Esophagus squamous epithelium (tissue), 5 donors: ENCODE data around the gene SPAG9. TPM values are rescaled to one million over a fixed set of nuclear protein-coding genes. Genes with fewer than 3 reads are reported as not detected.

Source experiments
- DNase-seq: peaks from one replicate; lab custom pipeline; 2025; lab: John Stamatoyannopoulos, UW
- H3K27ac ChIP-seq, 4 donors: fragments of 200-600 bp; sonication (generic); one replicate each; pipeline ENCODE4 v1.5.1; 2016 to 2019; ENCODE audit warnings: mild to moderate bottlenecking in 1 of 4
- H3K27me3 ChIP-seq, 4 donors: fragments of 200-600 bp; sonication (generic); 1 replicate in 3 of 4; 2 replicates in 1 of 4; pipeline versions ENCODE4 v1.5.1 to v1.6.0; 2017 to 2021; ENCODE audit warnings: antibody characterized with exemption in 1 of 4
- H3K36me3 ChIP-seq, 3 donors: fragments of 200-600 bp; sonication (generic); one replicate each; pipeline ENCODE4 v1.5.1; 2016 to 2019
- H3K4me1 ChIP-seq, 3 donors: fragments of 200-600 bp; sonication (generic); one replicate each; pipeline ENCODE4 v1.5.1; 2017 to 2019
- H3K4me3 ChIP-seq, 4 donors: fragments of 200-600 bp; sonication (generic); 1 replicate in 3 of 4; 2 replicates in 1 of 4; pipeline ENCODE4 v1.5.1; 2016 to 2019; ENCODE audit warnings: mild to moderate bottlenecking in 2 of 4, moderate library complexity in 1 of 4
- H3K9me3 ChIP-seq, 3 donors: fragments of 200-600 bp; sonication (generic); one replicate each; pipeline ENCODE4 v1.5.1; 2016 to 2019
- POLR2A ChIP-seq, 4 donors: fragments of 450-650 bp; IDR thresholded peaks; one replicate each; pipeline ENCODE4 v1.6.1; 2017; ENCODE audit warnings: antibody characterized with exemption in 4 of 4, mild to moderate bottlenecking in 4 of 4, moderate library complexity in 3 of 4
- WGBS, 2 donors: methylation state at CpG; one replicate each; pipeline ENCODE4 v1.1.5; 2018; 5-methylcytosine and 5-hydroxymethylcytosine counted together
- intact Hi-C: fragments of 100-400 bp; cut with DNase I; formaldehyde crosslinking; loops from one replicate; pipeline ENCODE4 v1.15.0; 2022
- total RNA-seq, 4 donors: library from RNA; depleted of rRNA; stranded (reverse); fragments of >200 nt; gene quantifications; one replicate each; pipeline ENCODE4 v1.1.0, GENCODE V29; 2016
- TF ChIP-seq, protein P1 (sequence below), 6 experiments: fragments of 450-650 bp in 4 of 6; fragments of 200-600 bp in 2 of 6; sonication (generic) in 2 of 6; IDR thresholded peaks; one replicate each; pipeline ENCODE4 v1.5.1; 2016 to 2019; ENCODE audit warnings: antibody characterized with exemption in 6 of 6, mild to moderate bottlenecking in 4 of 6, moderate library complexity in 4 of 6
- donor health status: DM: yes; HTN: yes; CAD: no.

SPAG9 gene
- total RNA-seq, 4 donors from 2014 or later = 25.6 to 88.5 (median 49.9) TPM

DNA sequence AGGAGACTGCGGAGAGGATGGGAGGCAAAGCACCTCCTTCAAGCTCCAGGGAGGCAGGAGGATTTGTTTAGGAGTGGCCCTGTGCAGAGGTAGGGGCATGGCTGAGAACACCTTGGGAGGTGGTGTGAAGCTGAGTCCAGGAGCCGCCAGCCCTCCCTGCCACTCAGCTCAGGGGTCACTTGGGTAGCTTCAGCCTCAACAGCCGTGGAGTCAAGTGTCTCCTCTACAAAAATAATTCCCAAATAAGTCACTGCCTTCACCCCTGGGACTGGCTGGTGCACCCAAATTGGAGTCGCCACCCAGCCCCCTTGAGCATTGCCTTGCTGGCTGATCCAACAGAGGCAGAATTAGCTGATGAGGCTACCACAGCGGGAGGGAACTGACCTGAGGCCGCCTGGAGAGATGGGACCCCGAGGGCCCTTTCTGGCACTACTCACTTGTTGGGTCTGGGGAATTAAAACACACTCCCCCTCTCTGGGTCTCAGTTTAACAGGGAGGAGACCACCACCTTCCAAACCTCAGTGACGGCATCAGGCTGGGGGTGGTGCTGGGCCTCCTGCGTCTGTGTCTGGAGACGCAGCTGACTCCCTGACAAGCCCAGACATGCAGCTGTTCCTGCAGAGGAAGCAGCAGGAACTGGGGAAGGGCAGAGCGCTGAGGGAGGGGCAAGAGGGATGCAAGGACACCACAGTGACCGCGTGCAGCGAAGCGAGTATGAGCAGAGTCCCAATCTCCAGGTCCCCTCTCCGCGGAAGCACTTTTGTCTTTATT lies 166.7 kb downstream of the SPAG9 start:
- TF ChIP-seq, protein P1, sequence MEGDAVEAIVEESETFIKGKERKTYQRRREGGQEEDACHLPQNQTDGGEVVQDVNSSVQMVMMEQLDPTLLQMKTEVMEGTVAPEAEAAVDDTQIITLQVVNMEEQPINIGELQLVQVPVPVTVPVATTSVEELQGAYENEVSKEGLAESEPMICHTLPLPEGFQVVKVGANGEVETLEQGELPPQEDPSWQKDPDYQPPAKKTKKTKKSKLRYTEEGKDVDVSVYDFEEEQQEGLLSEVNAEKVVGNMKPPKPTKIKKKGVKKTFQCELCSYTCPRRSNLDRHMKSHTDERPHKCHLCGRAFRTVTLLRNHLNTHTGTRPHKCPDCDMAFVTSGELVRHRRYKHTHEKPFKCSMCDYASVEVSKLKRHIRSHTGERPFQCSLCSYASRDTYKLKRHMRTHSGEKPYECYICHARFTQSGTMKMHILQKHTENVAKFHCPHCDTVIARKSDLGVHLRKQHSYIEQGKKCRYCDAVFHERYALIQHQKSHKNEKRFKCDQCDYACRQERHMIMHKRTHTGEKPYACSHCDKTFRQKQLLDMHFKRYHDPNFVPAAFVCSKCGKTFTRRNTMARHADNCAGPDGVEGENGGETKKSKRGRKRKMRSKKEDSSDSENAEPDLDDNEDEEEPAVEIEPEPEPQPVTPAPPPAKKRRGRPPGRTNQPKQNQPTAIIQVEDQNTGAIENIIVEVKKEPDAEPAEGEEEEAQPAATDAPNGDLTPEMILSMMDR (IDR thresholded peaks at IDR 0.05) = no peak
- TF ChIP-seq POLR2A (IDR thresholded peaks at IDR 0.05) = peak in 1 of 4 donors; percentile 19
- no peaks in the 10 kb centered on the region for H3K9me3 ChIP-seq
- peak overlapping the region; percentile 57 to 77 (median 66) for H3K27ac ChIP-seq
- peaks cover 36 to 73% (median 45%) of the 10 kb centered on the region in 3 donors for H3K4me1 ChIP-seq
- no peaks in the 10 kb centered on the region for H3K27me3 ChIP-seq
- no peak overlapping the region for H3K4me3 ChIP-seq
- 39 to 47% methylated on average over 8 to 11 of the region's 17 CpGs for WGBS, 2 donors
- peaks cover 0 to 7% (median 0%) of the 10 kb centered on the region in 3 donors for H3K36me3 ChIP-seq
- intact Hi-C loops = loop anchor here (5.0 to 10.0 kb wide), 2 partner anchors 87 to 169 kb away; partner anchors contain the start of gene TOB1
- no peak for DNase-seq

DNA sequence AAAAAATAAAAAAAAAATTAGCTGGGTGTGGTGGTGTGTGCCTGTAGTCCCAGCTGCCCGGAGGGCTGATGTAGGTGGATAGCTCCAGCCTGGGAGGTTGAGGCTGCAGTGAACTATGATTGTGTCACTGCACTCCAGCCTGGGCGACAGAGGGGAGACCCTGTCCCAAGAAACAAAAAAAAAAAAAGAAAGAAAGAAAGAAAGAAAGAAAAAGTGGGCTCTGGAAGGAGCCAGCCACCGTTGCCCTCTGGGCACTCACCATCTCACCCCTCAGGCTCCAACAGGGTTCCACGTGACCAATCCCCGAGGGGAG lies 167.2 kb downstream of the SPAG9 start:
- Histone ChIP-seq H3K4me3 (no peak overlapping the region), H3K4me1 (peaks cover 37 to 78% (median 51%) of the 10 kb centered on the region in 3 donors), H3K27ac (peak overlapping the region; percentile 19 to 77 (median 66)), H3K9me3 (no peaks in the 10 kb centered on the region), H3K27me3 (no peaks in the 10 kb centered on the region), H3K36me3 (peaks cover 0 to 6% (median 0%) of the 10 kb centered on the region in 3 donors)
- 61 to 66% methylated on average over 5 of the region's 5 CpGs for WGBS, 2 donors
- TF ChIP-seq, protein P1 (IDR thresholded peaks at IDR 0.05) = no peak
- no peak for TF ChIP-seq POLR2A (IDR thresholded peaks at IDR 0.05)
- intact Hi-C loops = loop anchor here (5.0 to 10.0 kb wide), 2 partner anchors 86 to 169 kb away; partner anchors contain the start of gene TOB1
- no peak for DNase-seq

DNA sequence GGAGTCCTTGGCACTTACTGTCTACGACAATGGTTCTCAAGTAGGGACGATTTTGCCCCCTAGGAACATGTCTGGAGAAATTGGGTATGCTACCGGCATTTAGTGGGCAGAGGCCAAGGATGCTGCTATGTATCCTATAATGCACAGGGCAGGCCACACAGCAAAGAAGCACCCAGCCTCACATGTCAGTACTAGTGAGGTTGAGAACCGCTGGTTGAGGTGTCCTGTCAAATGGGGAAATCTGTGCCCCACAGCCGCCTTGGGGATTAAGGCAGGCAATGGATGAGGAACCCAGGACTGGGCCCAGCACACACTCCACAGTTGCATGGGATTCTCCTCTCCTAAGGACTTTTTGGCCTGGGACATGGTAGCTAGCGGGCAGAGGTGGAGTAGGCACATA lies 167.8 kb downstream of the SPAG9 start:
- Histone ChIP-seq H3K36me3 (peaks cover 0 to under 1% (median 0%) of the 10 kb centered on the region in 3 donors), H3K4me1 (peaks cover 37 to 84% (median 55%) of the 10 kb centered on the region in 3 donors), H3K9me3 (no peaks in the 10 kb centered on the region), H3K4me3 (no peak overlapping the region), H3K27ac (peak overlapping the region in 1 of 4 donors; percentile 93), H3K27me3 (no peaks in the 10 kb centered on the region)
- TF ChIP-seq, protein P1 (IDR thresholded peaks at IDR 0.05) = no peak
- no peak for TF ChIP-seq POLR2A (IDR thresholded peaks at IDR 0.05)
- DNase-seq = no peak
- intact Hi-C loops = loop anchor here (5.0 to 10.0 kb wide), 2 partner anchors 86 to 168 kb away; partner anchors contain the start of gene TOB1
- 63 to 71% methylated on average over 3 to 5 of the region's 6 CpGs for WGBS, 2 donors

DNA sequence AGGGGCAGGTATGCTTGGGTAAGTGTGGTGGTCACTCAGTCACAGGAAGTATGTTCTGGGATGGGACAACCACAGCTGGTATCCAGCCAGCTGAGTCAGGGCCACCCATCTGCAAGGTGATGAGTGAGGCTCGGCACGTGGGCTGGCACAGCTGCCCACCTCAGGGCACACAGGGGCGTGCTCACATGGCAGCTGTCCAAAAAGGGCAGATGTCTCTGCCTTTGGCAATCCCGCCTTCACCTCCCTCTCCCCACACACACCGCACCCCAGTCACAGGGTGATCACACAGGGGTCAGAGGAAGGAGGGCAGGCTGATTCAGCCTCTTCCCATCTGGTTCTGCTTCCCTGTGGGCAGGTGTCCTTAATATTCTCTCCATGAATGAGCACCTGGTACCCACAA lies 168.7 kb downstream of the SPAG9 start:
- Histone ChIP-seq H3K4me3 (no peak overlapping the region), H3K36me3 (no peaks in the 10 kb centered on the region), H3K4me1 (peaks cover 37 to 89% (median 56%) of the 10 kb centered on the region in 3 donors), H3K9me3 (no peaks in the 10 kb centered on the region), H3K27ac (peak overlapping the region; percentile 5 to 93 (median 88)), H3K27me3 (no peaks in the 10 kb centered on the region)
- intact Hi-C loops = loop anchor here (5.0 to 10.0 kb wide), 2 partner anchors 85 to 167 kb away; partner anchors contain the start of gene TOB1
- no peak for TF ChIP-seq POLR2A (IDR thresholded peaks at IDR 0.05)
- TF ChIP-seq, protein P1 (IDR thresholded peaks at IDR 0.05) = no peak
- no peak for DNase-seq
- WGBS, 2 donors = 14 to 67% methylated on average over 1 to 5 of the region's 5 CpGs
